Body of pancreas (tissue), 4 donors: Measurements from ENCODE around the gene WNT9B. TPM values are rescaled to one million over a fixed set of nuclear protein-coding genes. Genes with fewer than 3 reads are reported as not detected.

ENCODE experiments used
- ATAC-seq: fragments of 150-250 bp; one replicate; pipeline ENCODE4 v1.9.1; 2016
- DNase-seq, 4 donors: peaks; one replicate each; pipeline ENCODE4 v3.0.0-alpha.2; 2019
- H3K27ac ChIP-seq, 4 donors: fragments of 200-600 bp; sonication (generic); 1 replicate in 3 of 4; 2 replicates in 1 of 4; pipeline versions ENCODE4 v1.5.1 to v1.6.1; 2016 to 2019; ENCODE audit warnings: mild to moderate bottlenecking in 1 of 4, mixed read lengths in 1 of 4, moderate library complexity in 1 of 4
- H3K27me3 ChIP-seq, 2 donors: fragments of 200-600 bp; sonication (generic); one replicate each; pipeline ENCODE4 v1.6.0; 2016; ENCODE audit warnings: mild to moderate bottlenecking in 1 of 2
- H3K36me3 ChIP-seq, 2 donors: fragments of 200-600 bp; sonication (generic); replicated peaks in 1 of 2; 2 replicates each; pipeline ENCODE4 v1.5.1; 2016; ENCODE audit warnings: low read depth in 2 of 2; ENCODE audit not compliant: insufficient read depth in 1 of 2
- H3K4me1 ChIP-seq: fragments of 200-600 bp; sonication (generic); one replicate; pipeline ENCODE4 v1.6.0; 2016
- H3K4me3 ChIP-seq, 2 donors: fragments of 200-600 bp; sonication (generic); 1 replicate in 1 of 2; 2 replicates in 1 of 2; pipeline ENCODE4 v1.5.1; 2016 to 2019
- H3K9me3 ChIP-seq, 3 donors: fragments of 200-600 bp; sonication (generic); 1 replicate in 2 of 3; 2 replicates in 1 of 3; pipeline ENCODE4 v1.5.1; 2016
- CTCF ChIP-seq, 7 experiments: fragments of 450-650 bp in 4 of 7; fragments of 200-600 bp in 3 of 7; sonication (generic) in 3 of 7; IDR thresholded peaks; one replicate each; pipeline ENCODE4 v1.5.1; 2016 to 2019; ENCODE audit warnings: antibody characterized with exemption in 7 of 7
- POLR2A ChIP-seq, 3 donors: fragments of 450-650 bp; IDR thresholded peaks; one replicate each; pipeline ENCODE4 v1.6.1; 2016; ENCODE audit warnings: antibody characterized with exemption in 3 of 3, mild to moderate bottlenecking in 2 of 3
- WGBS, 2 donors: methylation state at CpG; one replicate each; pipeline ENCODE4 v1.1.5; 2017; 5-methylcytosine and 5-hydroxymethylcytosine counted together
- intact Hi-C: fragments of 100-400 bp; cut with DNase I; formaldehyde crosslinking; loops from one replicate; pipeline ENCODE4 v1.15.1; 2023
- total RNA-seq, 2 donors: library from RNA; depleted of rRNA; stranded (reverse); fragments of >200 nt; gene quantifications; one replicate each; pipeline ENCODE4 v1.1.0, GENCODE V29; 2016

WNT9B gene
- total RNA-seq, 2 donors from 2014 or later = not detected

- Histone ChIP-seq H3K36me3 (no peaks in the 10 kb centered on the region), H3K4me3 (no peak overlapping the region), H3K27ac (no peak overlapping the region), H3K27me3 (peaks cover 0 to 34% of the 10 kb centered on the region in 2 donors), H3K4me1 (peaks cover 13% of the 10 kb centered on the region), H3K9me3 (no peaks in the 10 kb centered on the region)
- WGBS, 2 donors = 16 to 39% methylated on average over 11 to 33 of the region's 35 CpGs
- TF ChIP-seq CTCF (IDR thresholded peaks at IDR 0.05) (peak; percentile 32 to 56 (median 52)), POLR2A (IDR thresholded peaks at IDR 0.05) (no peak)
- no peak for ATAC-seq
- DNase-seq = peak in 2 of 4 donors; percentile 44
- intact Hi-C loops = no loop called here
Measured at GRCh38 chr17:46822388-46822921, 28.9 kb upstream of the WNT9B start.

- Histone ChIP-seq H3K9me3 (no peaks in the 10 kb centered on the region), H3K4me1 (peaks cover 10% of the 10 kb centered on the region), H3K27me3 (peaks cover 0 to 26% of the 10 kb centered on the region in 2 donors), H3K27ac (no peak overlapping the region), H3K4me3 (no peak overlapping the region), H3K36me3 (no peaks in the 10 kb centered on the region)
- DNase-seq (no peak), ATAC-seq (no peak)
- intact Hi-C loops = no loop called here
- TF ChIP-seq CTCF (IDR thresholded peaks at IDR 0.05) (no peak), POLR2A (IDR thresholded peaks at IDR 0.05) (no peak)
- 69 to 70% methylated on average over 8 of the region's 8 CpGs for WGBS, 2 donors
Measured at GRCh38 chr17:46823657-46824056, 27.7 kb upstream of the WNT9B start.

- intact Hi-C loops = no loop called here
- Histone ChIP-seq H3K4me3 (no peak overlapping the region), H3K9me3 (no peaks in the 10 kb centered on the region), H3K36me3 (no peaks in the 10 kb centered on the region), H3K4me1 (no peaks in the 10 kb centered on the region), H3K27ac (no peak overlapping the region), H3K27me3 (peaks cover 0 to 8% of the 10 kb centered on the region in 2 donors)
- DNase-seq (no peak), ATAC-seq (no peak)
- TF ChIP-seq POLR2A (IDR thresholded peaks at IDR 0.05) = no peak
- no peak for TF ChIP-seq CTCF (IDR thresholded peaks at IDR 0.05)
- 67 to 83% methylated on average over 1 of the region's 1 CpG for WGBS, 2 donors
Measured at GRCh38 chr17:46826116-46826515, 25.3 kb upstream of the WNT9B start.

- ATAC-seq = no peak
- DNase-seq = no peak
- no peaks in the 10 kb centered on the region for H3K9me3 ChIP-seq
- intact Hi-C loops = no loop called here
- H3K4me3 ChIP-seq = no peak overlapping the region
- no peak for TF ChIP-seq POLR2A (IDR thresholded peaks at IDR 0.05)
- no peak for TF ChIP-seq CTCF (IDR thresholded peaks at IDR 0.05)
- no peaks in the 10 kb centered on the region for H3K27me3 ChIP-seq
- no peaks in the 10 kb centered on the region for H3K4me1 ChIP-seq
- H3K27ac ChIP-seq = no peak overlapping the region
- H3K36me3 ChIP-seq = no peaks in the 10 kb centered on the region
- WGBS, 2 donors = 85 to 89% methylated on average over 2 of the region's 2 CpGs
Measured at GRCh38 chr17:46827274-46827673, 24.1 kb upstream of the WNT9B start.
